Measurements from ENCODE around the gene ECPAS.
"Not testable (repeated sequence)": the region's sequence is repeated elsewhere in the genome, so short reads cannot be mapped to it uniquely, and the experiment has no call there.

ECPAS gene

DNA sequence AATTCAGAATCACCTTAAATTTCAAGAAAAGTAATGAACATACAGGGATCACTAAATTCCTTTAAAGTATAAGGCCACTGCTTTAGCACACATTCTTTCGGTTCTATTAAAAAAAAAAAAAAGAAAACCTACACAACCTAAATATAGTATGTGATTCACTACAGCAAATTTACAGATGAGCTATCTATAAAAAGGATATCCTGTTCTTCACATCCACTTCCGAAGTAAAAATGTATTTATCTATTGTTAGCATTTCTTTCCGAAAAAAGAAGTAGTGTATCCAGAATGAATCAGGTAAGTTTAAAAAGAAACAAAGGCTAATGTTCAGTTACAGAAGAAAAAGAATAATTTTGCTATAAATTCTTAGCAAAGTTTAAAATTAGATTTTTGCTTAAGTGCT lies 70.2 kb downstream of the ECPAS start:
- DNase-seq, result no peak

DNA sequence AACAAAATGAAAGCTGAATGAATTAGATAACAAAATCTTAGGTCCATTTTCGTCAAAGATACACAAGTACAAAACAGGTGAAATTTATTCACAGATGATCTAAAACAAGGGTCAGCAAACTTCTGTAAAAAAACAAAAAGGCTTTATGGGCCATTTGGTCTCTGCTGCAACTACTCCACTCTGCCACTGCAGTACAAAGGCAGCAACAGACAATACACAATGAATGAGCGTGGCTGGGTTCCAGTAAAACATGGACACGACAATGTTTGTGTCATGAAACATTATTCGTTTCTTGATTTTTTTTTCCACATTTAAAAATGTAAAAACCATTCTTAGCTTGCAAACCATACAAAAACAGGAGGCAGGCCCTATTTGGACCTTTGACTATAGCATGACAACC lies 71.9 kb downstream of the ECPAS start:
- DNase-seq, result no peak

DNA sequence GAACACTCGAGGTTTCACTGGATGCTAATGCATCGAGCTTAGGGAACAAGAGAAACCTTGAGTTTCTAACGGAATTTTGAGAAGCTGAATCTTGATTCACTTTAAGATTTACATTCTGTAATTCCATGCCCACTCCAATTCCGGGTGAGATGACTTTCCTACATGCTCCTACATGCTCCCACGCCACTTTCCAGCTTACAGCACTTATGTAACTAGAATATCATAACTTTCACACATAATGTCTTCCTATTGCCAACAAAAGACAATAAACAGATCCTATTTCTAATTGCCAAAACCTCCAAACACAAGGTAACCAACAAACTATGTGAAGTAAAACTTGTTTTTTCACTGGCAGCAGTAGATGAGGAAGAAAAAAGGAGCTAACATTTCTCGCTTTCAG lies 72.9 kb downstream of the ECPAS start:
- DNase-seq, result no peak

- no peak for DNase-seq
These were observed 76.4 kb downstream of the ECPAS start for GRCh38 chr9:111407813-111408212.

DNA sequence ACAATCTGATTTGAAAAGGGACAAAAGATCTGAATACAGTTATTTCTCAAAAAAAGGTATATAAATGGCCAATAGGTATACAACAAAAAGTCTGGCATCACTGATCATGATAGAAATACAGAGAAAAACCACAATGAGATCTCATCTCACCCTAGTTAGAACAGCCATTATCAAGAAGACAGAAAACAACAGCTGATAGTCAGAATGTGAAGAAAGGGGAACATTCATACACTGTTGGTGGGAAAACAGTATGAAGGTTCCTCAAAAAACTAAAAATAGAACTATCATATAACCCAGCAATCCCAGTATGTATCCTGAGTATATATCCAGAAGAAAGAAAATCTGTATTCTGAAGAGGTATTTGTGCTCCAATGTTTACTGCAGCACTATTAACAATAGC lies 78.5 kb downstream of the ECPAS start:
- no peak for DNase-seq

DNA sequence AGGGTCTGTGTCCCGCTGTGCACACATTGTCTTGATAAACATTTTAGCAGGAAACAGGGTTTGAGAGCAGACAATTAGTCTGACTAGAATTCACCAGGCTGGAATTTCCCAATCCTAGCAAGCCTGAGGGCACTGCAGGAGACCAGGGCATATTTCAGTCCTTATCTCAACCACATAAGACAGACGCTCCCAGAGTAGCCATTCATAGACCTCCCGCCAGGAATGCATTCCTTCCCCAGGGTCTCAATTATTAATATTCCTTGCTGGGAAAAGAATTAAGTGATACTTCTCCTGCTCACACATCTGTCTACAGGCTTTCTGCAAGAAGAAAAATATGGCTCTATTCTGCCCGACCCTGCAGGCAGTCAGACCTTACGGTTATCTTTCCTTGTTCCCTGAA lies 82.7 kb downstream of the ECPAS start:
- not testable (repeated sequence) for DNase-seq

DNA sequence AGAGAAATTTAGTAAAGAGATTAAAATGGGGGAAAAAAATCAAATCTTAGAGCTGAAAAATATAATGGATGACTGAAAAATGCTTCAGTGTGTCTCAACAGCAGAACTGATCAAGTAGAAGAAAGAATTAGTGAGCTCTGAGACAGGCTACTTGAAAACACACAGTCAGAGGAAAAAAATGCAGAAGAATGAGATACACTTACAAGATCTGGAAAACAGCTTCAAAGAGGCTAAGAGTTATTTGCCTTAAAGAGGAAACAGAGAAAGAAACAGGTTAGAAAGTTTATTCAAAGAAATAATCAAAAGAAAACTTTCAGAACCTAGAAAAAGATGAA lies 83.7 kb downstream of the ECPAS start:
- no peak for DNase-seq

DNA sequence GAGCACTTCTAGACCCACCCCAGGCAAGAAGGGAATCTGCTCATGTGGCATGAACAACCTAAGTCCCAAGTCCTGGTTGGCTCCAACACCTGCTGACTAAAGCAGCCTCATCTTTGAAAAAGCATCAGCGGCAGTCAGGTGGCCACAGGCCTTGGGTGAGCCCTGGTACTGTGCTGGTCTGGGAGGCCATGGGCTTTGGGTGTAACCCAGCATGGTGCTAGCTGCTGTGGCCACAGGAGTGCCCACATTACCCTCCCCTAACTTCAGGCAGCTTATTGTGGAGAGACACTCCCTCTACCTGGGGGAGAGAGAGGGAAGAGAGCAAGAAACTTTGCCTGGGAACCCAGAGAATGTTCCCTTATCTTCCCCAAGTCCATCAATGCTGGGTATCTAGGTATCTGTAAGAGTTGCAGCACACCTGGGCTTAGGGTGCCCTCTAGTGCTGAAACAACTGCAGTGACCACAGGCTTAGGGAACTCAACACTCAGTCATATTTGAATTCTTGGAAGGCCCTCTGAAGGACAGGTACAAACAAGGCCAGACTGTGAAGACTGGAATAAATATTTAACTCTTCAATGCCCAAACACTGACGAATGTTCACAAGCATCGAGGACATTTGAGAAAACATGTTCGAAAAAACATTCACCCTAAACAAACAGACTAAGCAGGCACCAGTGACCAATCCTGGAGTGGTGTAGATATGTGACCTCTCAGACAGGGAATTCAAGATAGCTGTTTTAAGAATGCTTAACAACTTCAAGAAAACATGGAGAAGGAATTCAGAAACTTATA lies 84.2 kb downstream of the ECPAS start:
- DNase-seq, result peak in 1 of 3 donors; percentile 11

GRCh38 chr9:111399211-111399739 lies 84.9 kb downstream of the ECPAS start:
- no peak for DNase-seq

GRCh38 chr9:111393971-111394370 lies 90.2 kb downstream of the ECPAS start:
- DNase-seq, result no peak

DNA sequence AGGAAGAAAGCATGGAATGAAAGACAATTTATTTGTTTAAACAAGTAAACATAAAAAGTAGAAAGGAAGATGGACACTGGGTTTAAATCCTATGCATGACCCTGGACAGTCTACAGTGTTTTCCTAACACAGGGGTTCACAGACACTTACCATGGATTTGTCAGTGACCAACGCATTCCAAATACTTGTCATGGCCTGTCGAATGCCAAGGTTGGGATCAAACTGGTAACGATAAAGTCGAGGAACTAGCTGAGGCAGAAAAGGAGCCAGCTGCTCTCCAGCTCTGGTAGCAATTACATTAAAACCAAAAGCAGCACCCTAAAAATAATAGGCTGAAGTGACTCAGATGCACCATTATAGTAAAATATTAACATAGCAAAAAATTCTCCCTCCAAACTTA lies 94.8 kb downstream of the ECPAS start:
- no peak for DNase-seq

- no peak for DNase-seq
These were observed 97.8 kb downstream of the ECPAS start for GRCh38 chr9:111386386-111386785.

- DNase-seq, result no peak
These were observed 103.2 kb downstream of the ECPAS start for GRCh38 chr9:111381006-111381405.

DNA sequence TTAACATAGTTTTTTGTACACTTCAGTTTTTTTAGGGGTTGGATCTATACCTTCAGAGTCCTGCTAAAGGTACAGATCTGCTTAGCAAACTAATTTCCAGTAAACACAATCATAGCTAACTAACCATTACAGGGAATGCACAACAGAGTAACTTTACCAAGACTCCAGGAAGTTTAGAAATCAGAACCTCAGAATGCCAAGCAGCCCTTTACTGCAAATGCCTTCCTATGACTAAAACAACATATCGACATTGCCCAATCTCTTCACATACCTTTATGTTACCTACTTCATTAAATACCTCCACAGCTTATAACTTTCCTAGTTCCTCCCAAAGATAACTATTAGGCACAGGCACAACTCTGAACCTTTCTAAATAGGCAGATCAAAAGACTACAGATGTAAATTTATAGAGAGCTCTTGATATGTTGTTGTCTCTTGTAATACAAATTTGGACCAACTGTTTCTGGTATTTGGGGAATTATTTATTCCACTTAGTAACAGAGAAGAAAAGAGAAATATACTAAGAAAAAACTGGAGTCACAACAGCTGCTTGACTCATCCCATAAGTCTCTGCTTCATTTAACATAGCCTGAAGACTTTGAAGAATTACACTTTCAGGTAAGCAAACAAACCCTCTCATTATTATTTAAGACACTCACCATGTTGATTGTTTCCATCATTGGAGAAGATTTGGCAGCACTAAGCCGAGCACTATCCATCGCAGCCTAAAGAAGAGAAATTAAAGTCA lies 108.2 kb downstream of the ECPAS start:
- no peak for DNase-seq

DNA sequence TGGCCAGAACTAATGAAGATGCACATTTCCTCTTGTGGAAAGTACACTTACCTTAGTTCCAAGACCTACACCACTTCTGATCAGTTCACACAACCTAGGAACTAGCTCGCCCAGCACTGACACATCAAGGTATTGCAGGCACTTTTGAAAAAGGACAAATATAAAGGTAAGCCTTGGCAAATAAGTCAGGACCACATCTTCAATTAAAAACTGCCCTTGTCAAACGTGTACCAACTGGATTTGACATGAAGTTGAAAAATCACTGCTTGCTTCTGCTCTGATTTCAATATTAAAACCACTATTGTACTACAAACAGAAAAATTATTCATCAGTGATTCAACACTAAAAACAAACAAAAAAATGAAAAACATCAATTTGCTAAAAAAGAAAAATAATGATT lies 109.1 kb downstream of the ECPAS start:
- DNase-seq, result no peak

GRCh38 chr9:111372297-111372696 lies 111.9 kb downstream of the ECPAS start:
- no peak for DNase-seq

GRCh38 chr9:111366978-111367377 lies 117.2 kb downstream of the ECPAS start:
- no peak for DNase-seq

- no peak for DNase-seq
These were observed 121.7 kb downstream of the ECPAS start for GRCh38 chr9:111362526-111362925.

- DNase-seq, result no peak
These were observed 123.3 kb downstream of the ECPAS start for GRCh38 chr9:111360881-111361280.

DNA sequence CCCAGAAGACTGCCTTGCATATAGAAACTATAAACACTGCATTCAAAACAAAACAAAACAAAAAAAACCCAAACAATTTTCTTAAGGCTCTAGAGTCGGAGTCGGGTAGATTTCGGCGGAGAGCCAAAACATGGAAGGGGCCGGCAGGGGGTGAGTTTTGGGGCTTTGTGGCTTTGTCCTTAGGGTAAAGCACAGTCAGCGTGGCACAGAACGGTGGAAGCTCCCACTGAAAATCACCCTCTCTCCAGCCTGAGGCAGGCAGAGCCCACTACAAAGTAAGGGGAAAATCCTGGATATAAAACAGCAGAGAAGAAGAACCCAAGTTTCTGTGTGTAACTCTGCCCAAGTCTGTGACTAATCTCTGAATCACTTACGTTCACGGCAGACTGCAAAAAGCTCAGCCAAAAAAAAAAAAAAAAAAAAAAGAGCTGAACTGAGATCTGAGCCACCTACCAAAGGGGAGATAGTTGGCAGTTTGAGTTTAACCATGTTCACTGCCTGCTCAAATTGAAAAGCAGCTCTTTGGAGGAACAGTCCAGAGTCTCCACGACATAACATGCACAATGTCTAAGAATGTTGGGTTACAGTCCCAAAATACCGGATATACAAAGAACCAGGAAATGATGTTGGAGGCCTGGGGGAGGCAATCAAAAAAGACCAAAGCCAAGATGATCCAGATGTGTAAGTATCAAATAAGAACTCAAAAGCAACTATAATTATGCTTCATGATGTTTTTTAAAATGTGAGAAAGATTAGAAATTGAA lies 127.5 kb downstream of the ECPAS start:
- DNase-seq, result peak; percentile 11 to 61 (median 26)

- no peak for DNase-seq
These were observed 131.6 kb downstream of the ECPAS start for GRCh38 chr9:111352545-111352944.

GRCh38 chr9:111350556-111350955 lies 133.6 kb downstream of the ECPAS start:
- no peak for DNase-seq

DNA sequence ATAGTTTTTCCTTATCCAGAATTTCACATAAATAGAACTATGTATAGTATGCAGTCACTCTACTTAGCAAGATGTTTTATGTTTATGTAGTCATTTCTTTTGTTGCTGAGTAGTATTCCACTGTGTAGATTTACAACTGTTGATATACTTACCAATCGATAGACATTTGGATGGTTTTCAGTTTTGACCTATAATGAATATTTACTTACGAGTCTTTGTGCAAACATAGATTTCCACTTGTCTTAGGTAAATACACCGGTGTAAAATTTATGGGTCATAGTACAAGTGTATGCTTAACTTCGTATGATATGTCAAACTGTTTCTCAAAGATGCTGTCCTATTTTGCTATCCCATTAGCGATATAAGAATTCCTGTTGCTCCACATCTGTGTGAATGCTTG lies 134.4 kb downstream of the ECPAS start:
- no peak for DNase-seq

All from suppressor macrophage treated with lipopolysaccharide for 1 hour (primary cell).